NCI-H128 (cell line): ENCODE measurements around the gene VEGFC.

ENCODE experiments used
- DNase-seq: peaks from one replicate; lab custom pipeline; 2025; ENCODE audit not compliant: unreplicated experiment; lab: John Stamatoyannopoulos, UW

The VEGFC gene

GRCh38 chr4:176799653-176800052, 6.9 kb upstream of the VEGFC start:
- no peak for DNase-seq

- no peak for DNase-seq
Measured at GRCh38 chr4:176798540-176798939, 5.8 kb upstream of the VEGFC start.

GRCh38 chr4:176795441-176795840, 2.7 kb upstream of the VEGFC start:
- DNase-seq, result no peak

DNA sequence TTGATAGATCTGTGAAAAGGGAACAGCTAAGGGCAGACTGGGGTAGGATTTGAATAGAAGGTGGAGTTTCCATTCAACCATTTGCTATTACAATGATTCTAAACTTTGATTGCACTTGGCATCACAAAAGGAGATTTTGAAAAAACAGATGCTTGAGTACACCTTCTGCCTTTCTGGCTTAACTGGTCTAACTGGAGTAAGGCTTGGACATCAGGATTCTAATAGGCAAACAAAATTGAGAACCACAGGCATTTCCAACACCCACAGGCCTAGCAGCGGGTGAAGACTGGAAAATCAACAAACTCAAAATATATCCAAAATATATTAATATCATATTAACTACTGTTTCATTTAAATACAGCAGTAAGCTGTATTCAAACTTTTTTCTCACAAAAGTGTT, 1.9 kb upstream of the VEGFC start:
- DNase-seq, result no peak

- DNase-seq, result no peak
Measured at GRCh38 chr4:176794151-176794550, 1.4 kb upstream of the VEGFC start.

- DNase-seq, result no peak
Measured at GRCh38 chr4:176793060-176793605, 411 bp upstream of the VEGFC start.

GRCh38 chr4:176791591-176792325, 964 bp downstream of the VEGFC start:
- DNase-seq, result no peak

DNA sequence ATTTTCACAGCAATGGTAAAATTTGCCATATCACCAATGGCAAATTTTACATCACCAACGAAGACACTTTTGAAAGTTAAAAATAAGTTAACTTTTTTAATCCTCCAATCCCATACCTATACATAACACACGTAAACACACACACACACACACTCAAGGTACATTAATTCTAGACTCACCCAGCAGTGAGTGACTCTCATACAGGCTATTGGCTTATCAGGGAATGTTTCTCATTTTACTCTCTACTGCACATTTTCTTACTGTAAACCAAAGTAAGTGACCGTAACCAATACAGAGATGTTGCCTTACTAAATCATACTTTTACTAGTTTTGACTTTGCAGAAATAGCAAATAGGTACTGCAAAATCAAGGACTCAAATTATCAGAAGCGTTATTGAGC, 2.3 kb downstream of the VEGFC start:
- DNase-seq, result no peak

GRCh38 chr4:176789955-176790354, 2.8 kb downstream of the VEGFC start:
- no peak for DNase-seq

- no peak for DNase-seq
Measured at GRCh38 chr4:176788971-176789370, 3.8 kb downstream of the VEGFC start.

GRCh38 chr4:176788248-176788647, 4.5 kb downstream of the VEGFC start:
- no peak for DNase-seq

- no peak for DNase-seq
Measured at GRCh38 chr4:176784816-176785215, 7.9 kb downstream of the VEGFC start.

- DNase-seq, result no peak
Measured at GRCh38 chr4:176782794-176783193, 9.9 kb downstream of the VEGFC start.

DNA sequence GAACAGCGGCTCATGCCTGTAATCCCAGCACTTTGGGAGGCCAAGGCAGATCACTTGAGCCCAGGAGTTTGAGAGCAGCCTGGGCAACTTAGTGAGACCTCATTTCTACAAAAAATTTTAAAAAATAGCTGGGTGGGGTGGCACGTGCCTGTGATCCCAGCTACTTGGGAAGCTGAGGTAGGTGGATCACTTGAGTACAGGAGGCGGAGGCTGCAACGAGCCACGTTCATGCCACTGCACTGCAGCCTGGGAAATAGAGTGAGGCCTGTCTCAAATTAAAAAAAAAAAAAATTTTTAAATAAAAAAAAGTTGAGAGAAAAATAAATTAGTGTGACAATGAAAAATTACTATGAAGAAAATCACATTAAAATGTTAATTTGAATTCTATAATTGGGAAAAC, 10.5 kb downstream of the VEGFC start:
- DNase-seq, result no peak

DNA sequence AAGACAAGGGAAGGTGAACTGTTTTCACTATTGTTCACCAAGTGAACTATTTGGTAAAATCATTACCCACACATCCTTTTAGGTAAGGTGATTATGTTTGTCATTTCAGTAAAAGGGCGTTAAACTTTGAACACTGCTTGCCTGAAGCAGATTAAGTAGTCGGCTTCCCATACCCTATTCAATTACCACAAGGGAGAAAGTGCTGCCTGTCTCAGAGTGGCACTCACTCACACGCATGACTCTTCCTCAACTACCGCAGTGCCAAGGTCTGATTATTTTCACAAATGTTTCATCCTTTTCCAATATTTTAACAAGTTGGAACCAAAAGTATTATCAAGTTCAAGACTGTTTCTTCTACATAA, 11.0 kb downstream of the VEGFC start:
- no peak for DNase-seq

- DNase-seq, result no peak
Measured at GRCh38 chr4:176780995-176781738, 11.6 kb downstream of the VEGFC start.

DNA sequence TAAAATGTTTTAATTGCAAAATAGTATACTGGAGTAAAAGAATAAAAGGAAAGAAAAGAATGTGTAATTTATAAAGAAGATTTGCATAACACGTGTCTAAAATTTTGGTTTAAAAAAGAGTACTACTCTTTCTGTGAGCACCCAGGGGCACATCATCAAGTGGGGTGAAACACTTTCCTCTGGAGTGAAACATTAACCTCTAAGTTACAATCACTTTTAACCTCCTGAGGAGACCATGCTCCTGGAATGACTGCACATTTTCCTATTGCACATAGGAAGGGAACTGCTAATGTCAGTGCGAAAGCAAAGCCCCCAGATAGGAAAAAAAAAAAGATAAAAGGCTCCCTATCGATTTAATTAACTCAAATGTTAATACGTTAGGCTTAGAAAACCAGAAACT, 13.3 kb downstream of the VEGFC start:
- DNase-seq, result no peak

DNA sequence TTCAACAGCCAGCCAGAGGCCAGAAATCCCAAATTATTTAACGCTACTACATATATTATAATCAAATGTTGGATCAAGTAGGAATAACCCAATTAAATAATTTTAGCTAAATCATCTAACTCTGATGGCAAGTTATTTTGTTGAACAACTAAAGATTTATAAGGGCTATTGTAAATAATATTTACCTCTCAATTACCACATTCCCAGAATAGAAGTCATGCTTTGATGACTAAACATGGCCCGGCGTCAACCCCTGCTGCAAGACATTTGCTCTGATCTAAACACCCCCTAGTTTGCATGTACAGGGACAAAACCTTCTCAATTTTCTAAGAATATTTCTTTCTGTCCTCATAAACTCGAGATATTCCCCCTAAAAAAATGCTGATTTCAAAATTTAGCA, 14.2 kb downstream of the VEGFC start:
- no peak for DNase-seq

DNA sequence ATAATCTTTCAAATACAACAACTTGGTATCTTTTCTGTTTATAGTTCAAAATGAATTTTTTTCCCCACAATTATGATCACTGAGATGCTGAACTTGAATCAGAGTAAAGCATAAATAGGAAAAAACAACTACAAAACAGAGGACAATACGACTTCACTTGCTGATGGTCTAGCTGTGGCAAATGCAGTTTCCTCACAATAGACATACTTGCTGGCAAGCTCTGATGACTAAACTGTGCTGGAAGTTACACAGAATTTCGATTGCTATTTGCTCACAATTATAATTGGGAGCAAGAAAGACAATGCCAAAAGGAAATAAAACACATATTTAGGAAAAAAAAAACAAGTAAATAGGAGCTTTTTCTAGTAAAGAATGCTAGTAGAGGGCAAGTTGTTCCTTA, 14.7 kb downstream of the VEGFC start:
- no peak for DNase-seq

- no peak for DNase-seq
Measured at GRCh38 chr4:176775338-176775737, 17.4 kb downstream of the VEGFC start.

- no peak for DNase-seq
Measured at GRCh38 chr4:176774852-176775251, 17.9 kb downstream of the VEGFC start.

DNA sequence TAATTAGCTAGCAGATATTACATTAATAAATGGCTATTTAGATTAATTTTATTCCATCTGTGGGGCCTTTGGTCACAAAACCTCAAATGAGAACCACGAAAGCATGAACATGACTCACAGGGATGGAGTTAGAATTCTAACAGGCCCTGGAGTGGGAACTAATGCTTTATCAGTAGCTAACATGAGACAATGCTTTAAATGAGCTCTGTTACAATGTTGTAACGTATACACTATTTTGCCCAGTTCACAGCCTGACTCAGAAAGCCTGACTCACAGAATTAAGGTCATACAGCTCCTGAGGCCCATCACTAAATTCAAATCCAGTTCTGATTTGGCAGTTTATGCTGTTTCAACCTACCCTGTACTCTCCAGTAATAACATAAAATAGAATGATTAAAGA, 23.2 kb downstream of the VEGFC start:
- no peak for DNase-seq
